ENCODE measurements around the gene TPH2. TPM values are rescaled to one million over a fixed set of nuclear protein-coding genes. Genes with fewer than 3 reads are reported as not detected.

Gene TPH2
- total RNA-seq, 1 experiment from 2014 or later = 0.66 TPM

- Histone ChIP-seq H4K8ac (replicated peaks; ENCODE audit: insufficient read length, low read depth, low read length) (no peak overlapping the region), H3K23me2 (ENCODE audit: insufficient read length, low read depth, low read length, poor library complexity, severe bottlenecking) (no peaks in the 10 kb centered on the region), H2BK20ac (ENCODE audit: low read depth, low read length, poor library complexity, severe bottlenecking) (no peak overlapping the region), H3K9ac (ENCODE audit: extremely low read depth, insufficient read length, low read length) (no peak overlapping the region), H2BK120ac (ENCODE audit: low read depth, low read length, poor library complexity, severe bottlenecking) (no peak overlapping the region), H3K27ac (ENCODE audit: insufficient read length, low read depth, low read length) (no peak overlapping the region), H3K4me2 (ENCODE audit: insufficient read depth, insufficient read length, low read length) (no peak overlapping the region), H3K4ac (ENCODE audit: low read depth, low read length) (no peak overlapping the region), H4K5ac (ENCODE audit: insufficient read length, low read depth, low read length) (no peak overlapping the region), H3K4me1 (ENCODE audit: insufficient read depth, low read length) (no peaks in the 10 kb centered on the region), H2BK15ac (ENCODE audit: low read depth, low read length) (no peak overlapping the region), H2BK5ac (ENCODE audit: insufficient read length, low read length) (no peak overlapping the region), H4K20me1 (ENCODE audit: control insufficient read depth, insufficient read depth, insufficient read length) (no peaks in the 10 kb centered on the region), H3T11ph (ENCODE audit: low read length) (no peak overlapping the region), H3K18ac (ENCODE audit: insufficient read length, low read depth, low read length) (no peak overlapping the region), H3K23ac (ENCODE audit: insufficient read length, low read depth, low read length) (no peak overlapping the region), H3K56ac (ENCODE audit: insufficient read length, low read depth, low read length) (no peak overlapping the region), H3K9me3 (ENCODE audit: control insufficient read depth, low read depth, low read length) (no peaks in the 10 kb centered on the region), H3K14ac (ENCODE audit: insufficient read depth, low read length) (no peak overlapping the region), H4K91ac (ENCODE audit: insufficient read length, low read depth, low read length) (no peak overlapping the region), H2AFZ (ENCODE audit: low read length) (no peak overlapping the region), H3K79me2 (ENCODE audit: insufficient read depth, low read length) (no peaks in the 10 kb centered on the region), H2BK12ac (ENCODE audit: insufficient read length, low read depth, low read length) (no peak overlapping the region), H2AK5ac (ENCODE audit: insufficient read length, low read length) (no peak overlapping the region), H3K27me3 (ENCODE audit: insufficient read depth, low read length) (no peaks in the 10 kb centered on the region), H3K79me1 (ENCODE audit: insufficient read depth, low read depth, low read length, poor library complexity, severe bottlenecking) (no peaks in the 10 kb centered on the region)
- Mint-ChIP-seq H3K36me3 (ENCODE audit: insufficient read depth in 1 of 3, low read depth in 3 of 3) (no peaks in the 10 kb centered on the region), H3K4me1 (no peaks in the 10 kb centered on the region), H3K9me3 (no peaks in the 10 kb centered on the region), H3K27me3 (ENCODE audit: low read depth) (no peaks in the 10 kb centered on the region), H3K27ac (no peak overlapping the region), H3K4me3 (no peak overlapping the region)
- DNase-seq = no peak
- no peak for TF ChIP-seq CTCF (conservative IDR thresholded peaks at IDR 0.05)
- WGBS (ENCODE audit: extremely low coverage, insufficient read length, low lambda C conversion rate) = no CpG with 5 or more reads among the region's 1 CpG
These were observed 61.1 kb downstream of the TPH2 start for GRCh38 chr12:71999795-72000194.

All from H9 (cell line).